ENCODE measurements around the gene IMP4. TPM values are rescaled to one million over a fixed set of nuclear protein-coding genes. Genes with fewer than 3 reads are reported as not detected.

IMP4 gene
- total and polyA plus RNA-seq, 2 of the 13 experiments (the other 11 are each of a cell fraction or from before 2014, with no cell fraction given) = 142 to 158 TPM

GRCh38 chr2:130363479-130363878, 20.8 kb downstream of the IMP4 start:
- Histone ChIP-seq H3K79me2 (ENCODE audit: insufficient read depth, low read length) (no peaks in the 10 kb centered on the region), H2AFZ (ENCODE audit: low read length) (no peak overlapping the region), H3K27me3 (ENCODE audit: control insufficient read depth in 1 of 2, insufficient read depth in 2 of 2, low read length in 2 of 2) (no peaks in the 10 kb centered on the region), H4K20me1 (ENCODE audit: insufficient read depth, low read length) (no peaks in the 10 kb centered on the region), H3K9ac (ENCODE audit: insufficient read depth, low read depth, low read length) (no peak overlapping the region), H3K36me3 (replicated peaks in 1 of 2; ENCODE audit: control insufficient read depth in 1 of 2, insufficient read depth in 2 of 2, low read length in 2 of 2) (no peaks in the 10 kb centered on the region), H3K4me2 (ENCODE audit: low read depth, low read length) (no peak overlapping the region), H3K9me3 (ENCODE audit: low read length) (no peaks in the 10 kb centered on the region), H3K27ac (ENCODE audit: extremely low read length, insufficient read depth, low read length) (no peak overlapping the region), H3K4me1 (ENCODE audit: insufficient read depth, low read length) (no peaks in the 10 kb centered on the region), H3K4me3 (replicated peaks in 1 of 3; ENCODE audit: insufficient read depth in 1 of 3, low read depth in 2 of 3, low read length in 3 of 3) (no peak overlapping the region)
- intact Hi-C loops (cut with micrococcal nuclease; ENCODE audit: unreplicated experiment) = no loop called here
- ChIA-PET POLR2A (no interaction called here), CTCF (ENCODE audit: low intra/inter-chr PET ratio, low total read pairs) (no interaction called here)
- no peak for DNase-seq (ENCODE audit: low spot score)
- in situ Hi-C loops (cut with HindIII; ENCODE audit: extremely low pct_ligation_motif_present, low pct_unique_long_range_greater_than_20kb) = no loop called here
- BruUV-seq (replicated peaks) = no TSS peak
- FAIRE-seq = no peak
- no peak for ATAC-seq
- TF ChIP-seq U2AF1 (optimal IDR thresholded peaks at IDR 0.05; ENCODE audit: low read depth, low read length) = no peak
- TF ChIP-seq ZNF550 (CRISPR knock-in tag; IDR thresholded peaks at IDR 0.05; ENCODE audit: borderline replicate concordance) = no peak
- TF ChIP-seq ZBTB26 (CRISPR knock-in tag; IDR thresholded peaks at IDR 0.05; ENCODE audit: borderline replicate concordance) = no peak
- no peak for TF ChIP-seq RNF2 (conservative IDR thresholded peaks at IDR 0.05; ENCODE audit: low read depth)
- TF ChIP-seq PHF20 (CRISPR knock-in tag; IDR thresholded peaks at IDR 0.05) = no peak
- no peak for TF ChIP-seq ZNF737 (CRISPR knock-in tag; IDR thresholded peaks at IDR 0.05; ENCODE audit: borderline replicate concordance)
- TF ChIP-seq ZNF496 (CRISPR knock-in tag; IDR thresholded peaks at IDR 0.05; ENCODE audit: insufficient replicate concordance) = no peak

GRCh38 chr2:130365075-130365474, 22.4 kb downstream of the IMP4 start:
- in situ Hi-C loops (cut with HindIII; ENCODE audit: extremely low pct_ligation_motif_present, low pct_unique_long_range_greater_than_20kb) = no loop called here
- WGBS (ENCODE audit: low lambda C conversion rate) = 93% methylated on average over 2 of the region's 2 CpGs
- DNase-seq (ENCODE audit: low spot score) = no peak
- intact Hi-C loops (cut with micrococcal nuclease; ENCODE audit: unreplicated experiment) = no loop called here
- FAIRE-seq = no peak
- H3K9ac ChIP-seq (ENCODE audit: insufficient read depth, low read depth, low read length) = no peak overlapping the region
- H4K20me1 ChIP-seq (ENCODE audit: insufficient read depth, low read length) = no peaks in the 10 kb centered on the region
- no peaks in the 10 kb centered on the region for H3K9me3 ChIP-seq (ENCODE audit: low read length)
- ChIA-PET POLR2A (no interaction called here), CTCF (ENCODE audit: low intra/inter-chr PET ratio, low total read pairs) (no interaction called here)
- no peak overlapping the region for H3K4me3 ChIP-seq (replicated peaks in 1 of 3; ENCODE audit: insufficient read depth in 1 of 3, low read depth in 2 of 3, low read length in 3 of 3)
- ATAC-seq = no peak
- H3K79me2 ChIP-seq (ENCODE audit: insufficient read depth, low read length) = no peaks in the 10 kb centered on the region
- no peak overlapping the region for H2AFZ ChIP-seq (ENCODE audit: low read length)
- H3K4me2 ChIP-seq (ENCODE audit: low read depth, low read length) = no peak overlapping the region
- no TSS peak for BruUV-seq (replicated peaks)
- no peaks in the 10 kb centered on the region for H3K4me1 ChIP-seq (ENCODE audit: insufficient read depth, low read length)
- H3K27me3 ChIP-seq (ENCODE audit: control insufficient read depth in 1 of 2, insufficient read depth in 2 of 2, low read length in 2 of 2) = no peaks in the 10 kb centered on the region
- TF ChIP-seq TARDBP (CRISPR knock-in tag; IDR thresholded peaks at IDR 0.05) (no peak), NKX3-1 (CRISPR knock-in tag; IDR thresholded peaks at IDR 0.05) (no peak), ZNF770 (CRISPR knock-in tag; IDR thresholded peaks at IDR 0.05) (no peak), EED (CRISPR knock-in tag; IDR thresholded peaks at IDR 0.05) (no peak), ETS1 (CRISPR knock-in tag; IDR thresholded peaks at IDR 0.05) (no peak), ZBTB21 (CRISPR knock-in tag; IDR thresholded peaks at IDR 0.05) (no peak), SUZ12 (IDR thresholded peaks at IDR 0.05; ENCODE audit: low read depth, low read length) (no peak), THAP11 (CRISPR knock-in tag; IDR thresholded peaks at IDR 0.05) (no peak), PHF21A (CRISPR knock-in tag; IDR thresholded peaks at IDR 0.05) (no peak), JUND (CRISPR knock-in tag; IDR thresholded peaks at IDR 0.05) (no peak)
- no peak overlapping the region for H3K27ac ChIP-seq (ENCODE audit: extremely low read length, insufficient read depth, low read length)
- 0 out of 5 replicates have a peak, but pooled peaks cover 0 to 3% of the 10 kb centered on the region in 2 experiments for H3K36me3 ChIP-seq (replicated peaks in 1 of 2; ENCODE audit: control insufficient read depth in 1 of 2, insufficient read depth in 2 of 2, low read length in 2 of 2)
